Inflammatory macrophage (primary cell): ENCODE data around the gene RABL2B.
"Not testable (repeated sequence)": the region's sequence is repeated elsewhere in the genome, so short reads cannot be mapped to it uniquely, and the experiment has no call there.

Experiments used
- DNase-seq, 2 donors: peaks; one replicate each; pipeline ENCODE4 v3.0.0-alpha.2; 2020 to 2022
- total RNA-seq, 18 experiments: gene quantifications; one replicate each; lab custom pipeline; 2026; ENCODE audit warnings: mixed read lengths in 6 of 18, inconsistent platforms in 2 of 18; lab: John Stamatoyannopoulos, UW

The RABL2B gene
- 3.4 to 12.2 (median 5.5) reads per million in 18 experiments for total RNA-seq

DNA sequence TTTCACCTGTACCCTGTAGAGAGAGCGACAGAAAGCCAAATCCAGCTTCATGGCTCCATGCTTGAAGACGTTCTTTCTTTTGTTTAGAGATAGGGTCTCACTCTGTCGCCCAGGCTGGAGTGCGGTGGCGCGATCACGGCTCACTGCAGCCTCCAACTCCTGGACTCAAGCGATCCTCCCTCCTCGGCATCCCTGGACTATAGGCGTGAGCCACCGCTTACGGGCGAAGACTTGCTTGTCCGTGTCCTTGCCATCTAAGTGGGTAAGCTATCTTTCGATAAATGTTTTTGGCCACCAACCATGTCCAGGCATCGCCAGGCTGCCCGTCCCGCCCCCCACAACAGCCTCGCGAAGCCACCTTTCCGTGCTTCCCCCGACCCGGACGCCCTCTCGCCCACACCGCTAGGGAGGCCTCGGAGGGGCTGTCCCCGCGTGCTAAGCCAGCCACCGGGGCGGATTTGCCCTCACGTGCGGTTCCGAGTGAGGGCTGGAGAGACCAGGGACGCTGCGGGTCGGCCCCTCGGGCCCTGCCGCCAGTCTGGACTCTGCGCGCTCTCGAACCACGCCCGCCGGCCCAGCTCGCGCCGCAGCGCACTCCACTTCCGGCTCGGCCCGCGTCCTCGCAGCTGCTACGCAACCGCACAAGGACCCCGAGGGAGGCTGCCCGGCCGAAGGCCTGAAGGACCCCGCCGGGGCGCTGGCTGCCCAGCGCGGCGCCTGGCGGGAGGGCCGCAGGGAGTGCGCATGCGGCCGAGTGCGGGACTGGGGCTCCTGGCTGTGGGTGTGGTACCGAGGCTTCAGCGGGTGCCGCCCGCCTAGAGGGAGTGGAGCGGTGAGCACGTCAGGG lies at the start of gene RABL2B:
Gene RABL2B (minus strand): TSS at position 604 of the 847 bp plus-strand sequence. CDS start 1,342 bp downstream, outside the sequence.
- peak; percentile 91 for DNase-seq

DNA sequence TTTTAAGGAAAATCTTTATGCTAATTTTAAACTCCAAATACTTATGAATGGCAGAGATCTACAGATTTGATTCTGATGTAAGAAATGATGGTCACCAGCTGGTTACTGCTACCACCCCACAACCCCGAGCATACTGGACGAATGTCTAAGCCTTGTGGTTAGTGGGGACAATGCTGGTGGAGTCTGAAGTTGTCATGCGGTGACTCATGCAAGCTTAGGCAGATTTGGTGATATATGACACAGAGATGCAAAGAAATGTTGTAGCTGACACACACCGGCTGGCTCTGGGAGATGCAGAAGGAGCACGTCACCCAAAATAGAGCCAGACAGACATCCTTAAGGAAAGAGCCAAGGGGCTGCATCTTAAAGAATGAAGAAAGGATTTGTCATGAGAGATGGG lies 3.5 kb upstream of the RABL2B start:
- DNase-seq, result not testable (repeated sequence)

DNA sequence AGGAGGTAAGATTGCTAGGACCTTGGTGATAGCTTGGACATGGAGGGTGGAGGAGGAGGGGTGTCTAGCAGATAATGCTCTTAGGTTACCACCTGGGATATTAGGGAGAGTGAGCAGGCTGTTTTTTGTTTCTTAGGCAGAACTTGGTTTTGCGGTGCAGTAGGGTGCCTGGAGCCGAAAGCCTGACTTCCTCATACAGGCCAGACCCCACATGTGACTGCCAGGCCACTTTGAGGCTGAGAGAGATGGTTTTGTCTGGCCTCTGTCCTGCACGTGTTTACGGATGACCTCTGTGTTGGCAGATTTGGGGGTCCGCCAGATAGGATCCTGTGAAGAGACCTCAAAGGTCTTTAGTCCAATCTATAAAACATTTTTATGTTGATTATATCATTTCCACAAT lies 1.9 kb upstream of the RABL2B start:
- DNase-seq, result peak; percentile 4 to 19

DNA sequence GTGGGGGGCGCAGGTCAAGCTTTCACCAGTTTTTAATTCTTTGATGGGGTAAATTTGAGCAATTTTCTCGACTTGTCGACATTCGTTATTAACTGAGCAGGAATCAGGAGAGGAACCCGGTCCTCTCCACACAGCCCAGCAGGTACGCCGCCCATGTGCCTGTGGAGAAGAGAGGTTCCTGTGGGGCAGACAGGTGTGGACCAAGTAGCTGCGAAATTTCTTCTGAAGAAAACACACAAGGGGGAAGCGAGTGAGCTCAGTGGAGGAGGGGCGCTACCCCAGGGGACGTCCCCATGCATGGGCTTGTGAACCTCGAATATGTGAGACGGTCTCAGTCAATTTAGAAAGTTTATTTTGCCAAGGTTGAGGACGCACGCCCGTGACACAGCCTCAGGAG lies 442 bp upstream of the RABL2B start:
- not testable (repeated sequence) for DNase-seq

DNA sequence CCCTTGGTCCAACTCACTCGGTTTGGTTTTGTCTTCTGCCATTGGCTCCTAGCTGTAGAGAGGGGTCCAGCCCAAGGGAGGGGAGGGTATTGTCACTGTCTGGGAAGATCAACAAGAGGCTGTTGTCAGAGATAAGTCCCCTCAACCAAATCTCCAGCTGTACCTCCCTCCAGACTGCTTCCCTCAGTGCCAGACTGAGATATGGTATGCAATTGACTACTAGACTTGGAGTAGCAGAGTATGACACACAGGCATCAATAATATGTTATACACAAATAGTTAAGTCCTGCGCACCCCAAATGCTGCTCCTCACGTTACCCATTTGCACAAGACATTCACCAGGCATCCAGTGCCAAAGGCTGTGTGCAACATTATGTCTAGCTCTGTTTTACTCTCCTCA lies 1.2 kb downstream of the RABL2B start:
- DNase-seq, result not testable (repeated sequence)

DNA sequence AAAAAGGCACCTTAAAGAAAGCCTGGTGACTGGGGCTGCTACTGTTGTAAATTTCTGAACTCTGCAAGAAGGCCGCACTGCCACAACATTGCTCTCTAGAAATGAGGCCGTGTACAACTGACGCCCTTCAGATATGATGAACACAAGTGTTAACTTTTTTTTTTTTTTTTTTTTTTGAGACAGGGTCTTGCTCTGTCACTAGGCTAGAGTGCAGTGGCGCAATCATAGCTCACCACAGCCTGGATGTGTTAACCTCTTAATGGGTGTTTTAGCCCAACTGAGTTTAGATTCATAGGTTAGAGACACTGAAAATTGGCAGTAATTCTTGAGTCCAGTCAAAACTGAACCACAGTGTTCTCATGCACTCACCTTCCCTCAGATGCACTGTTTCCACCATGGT lies 3.2 kb downstream of the RABL2B start:
- not testable (repeated sequence) for DNase-seq

DNA sequence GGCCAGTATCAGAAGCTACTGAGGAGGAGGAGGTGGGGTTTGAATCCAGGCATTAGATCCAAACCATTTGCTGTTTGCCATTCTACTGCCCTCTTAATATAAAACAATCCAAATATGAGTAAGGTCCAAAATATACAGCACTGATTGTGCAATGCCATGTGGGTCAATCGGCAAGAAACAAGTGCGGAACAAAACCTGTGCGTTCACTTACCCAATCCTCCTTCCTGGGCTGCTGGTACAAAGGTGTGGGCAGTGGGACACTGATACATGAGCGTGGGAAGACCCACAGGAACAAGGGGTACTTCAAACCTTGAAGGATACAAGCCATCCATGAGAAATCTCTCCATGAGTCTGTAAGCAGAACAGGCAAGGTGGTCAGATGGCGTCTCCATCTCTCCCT lies 5.8 kb downstream of the RABL2B start:
- DNase-seq, result not testable (repeated sequence)

DNA sequence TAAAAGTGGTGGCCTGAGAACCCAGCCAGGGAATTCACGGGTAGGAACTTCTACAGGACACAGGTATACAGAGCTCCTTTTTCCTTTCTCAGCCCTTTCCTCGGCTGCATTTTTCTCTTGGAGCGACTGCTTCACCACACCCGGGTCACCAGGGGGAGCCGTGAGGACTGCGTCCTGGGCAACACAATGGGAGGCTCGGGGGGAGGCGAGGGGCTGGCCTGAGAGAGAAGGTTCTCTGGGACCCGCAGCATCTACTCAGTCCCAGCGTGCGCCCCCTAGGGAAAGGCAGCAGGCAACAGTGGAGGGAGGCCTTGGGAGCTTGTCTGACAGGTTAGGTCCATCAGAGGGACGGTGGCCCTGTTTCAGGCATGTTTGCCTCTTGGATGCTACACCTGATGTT lies 8.3 kb downstream of the RABL2B start:
- peak; percentile 1 to 3 for DNase-seq

DNA sequence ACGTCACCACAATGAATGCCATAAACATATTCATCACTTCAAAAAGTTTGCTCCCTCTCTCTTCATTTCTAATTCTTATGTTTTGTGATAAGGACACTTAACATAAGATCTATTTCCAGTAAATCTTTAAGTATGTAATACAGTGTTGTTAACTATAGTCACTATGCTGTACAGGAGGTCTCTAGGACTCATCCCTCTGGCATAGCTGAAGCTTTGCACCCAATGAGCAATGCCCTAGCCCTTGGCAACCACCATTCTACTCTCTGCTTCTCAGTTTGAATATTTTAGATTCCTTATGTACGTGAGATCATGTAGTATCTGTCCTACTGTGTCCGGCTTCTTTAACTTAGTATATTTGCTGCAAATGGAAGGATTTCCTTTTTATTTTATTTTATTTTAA lies 19.1 kb downstream of the RABL2B start:
- not testable (repeated sequence) for DNase-seq

DNA sequence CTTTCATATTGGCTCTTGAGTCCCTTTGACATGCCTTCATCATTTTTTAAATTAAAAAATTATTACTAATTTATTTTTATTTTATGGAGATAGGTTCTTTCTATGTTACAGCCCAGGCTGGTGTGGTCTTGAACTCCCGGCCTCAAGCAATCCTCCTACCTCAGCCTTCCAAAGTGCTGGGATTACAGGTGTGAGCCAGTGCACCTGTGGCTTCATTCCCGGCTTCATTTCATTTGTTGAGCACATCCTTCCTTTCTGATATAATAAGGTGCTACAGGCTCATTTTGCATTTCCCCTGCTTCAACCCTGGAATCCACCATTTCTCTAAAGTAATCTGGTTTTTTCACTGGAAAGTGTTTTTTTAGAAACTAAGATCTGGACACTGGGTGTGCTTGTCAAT lies 21.6 kb downstream of the RABL2B start:
- not testable (repeated sequence) for DNase-seq

DNA sequence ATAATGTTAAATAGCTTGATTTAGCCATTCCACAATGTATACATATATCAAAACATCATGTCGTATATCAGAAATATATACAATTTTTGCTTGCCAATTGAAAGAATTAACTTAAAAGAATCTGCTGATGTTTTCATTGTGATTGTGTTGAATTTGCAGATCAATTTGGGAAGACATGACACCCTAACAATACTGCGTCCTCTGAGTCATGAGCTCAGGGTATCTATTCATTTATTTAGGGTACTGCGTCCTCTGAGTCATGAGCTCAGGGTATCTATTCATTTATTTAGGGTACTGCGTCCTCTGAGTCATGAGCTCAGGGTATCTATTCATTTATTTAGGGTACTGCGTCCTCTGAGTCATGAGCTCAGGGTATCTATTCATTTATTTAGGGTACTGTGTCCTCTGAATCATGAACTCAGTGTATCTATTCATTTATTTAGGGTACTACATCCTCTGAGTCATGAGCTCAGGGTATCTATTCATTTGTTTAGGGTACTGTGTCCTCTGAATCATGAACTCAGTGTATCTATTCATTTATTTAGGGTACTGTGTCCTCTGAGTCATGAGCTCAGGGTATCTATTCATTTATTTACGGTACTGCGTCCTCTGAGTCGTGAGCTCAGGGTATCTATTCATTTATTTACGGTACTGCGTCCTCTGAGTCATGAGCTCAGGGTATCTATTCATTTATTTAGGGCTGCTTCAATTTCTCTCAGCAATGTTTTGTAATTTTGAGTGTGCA lies 23.7 kb downstream of the RABL2B start:
- DNase-seq, result not testable (repeated sequence)

DNA sequence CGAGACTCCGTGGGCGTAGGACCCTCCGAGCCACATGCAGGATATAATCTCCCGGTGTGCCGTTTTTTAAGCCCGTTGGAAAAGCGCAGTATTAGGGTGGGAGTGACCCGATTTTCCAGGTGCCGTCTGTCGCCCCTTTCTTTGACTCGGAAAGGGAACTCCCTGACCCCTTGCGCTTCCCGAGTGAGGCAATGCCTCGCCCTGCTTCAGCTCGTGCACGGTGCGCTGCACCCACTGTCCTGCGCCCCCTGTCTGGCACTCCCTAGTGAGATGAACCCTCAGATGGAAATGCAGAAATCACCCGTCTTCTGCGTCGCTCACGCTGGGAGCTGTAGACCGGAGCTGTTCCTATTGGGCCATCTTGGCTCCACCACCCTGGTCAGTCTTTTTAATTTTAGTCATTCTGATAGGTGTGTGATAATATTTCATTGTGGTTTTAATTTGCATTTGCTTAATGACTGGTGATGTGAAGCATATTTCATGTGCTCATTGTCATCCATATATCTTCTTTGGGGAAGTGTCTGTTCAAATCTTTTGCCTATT lies 26.4 kb downstream of the RABL2B start:
- peak; percentile 1 to 11 for DNase-seq

DNA sequence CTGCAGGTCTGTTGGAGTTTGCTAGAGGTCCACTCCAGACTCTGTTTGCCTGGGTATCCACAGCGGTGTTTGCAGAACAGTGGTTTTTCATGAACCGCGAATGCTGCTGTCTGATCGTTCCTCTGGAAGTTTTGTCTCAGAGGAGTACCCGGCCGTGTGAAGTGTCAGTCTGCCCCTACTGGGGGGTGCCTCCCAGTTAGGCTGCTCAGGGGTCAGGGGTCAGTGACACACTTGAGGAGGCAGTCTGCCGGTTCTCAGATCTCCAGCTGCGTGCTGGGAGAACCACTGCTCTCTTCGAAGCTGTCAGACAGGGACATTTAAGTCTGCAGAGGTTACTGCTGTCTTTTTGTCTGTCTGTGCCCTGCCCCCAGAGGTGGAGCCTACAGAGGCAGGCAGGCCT lies 27.0 kb downstream of the RABL2B start:
- DNase-seq, result not testable (repeated sequence)

DNA sequence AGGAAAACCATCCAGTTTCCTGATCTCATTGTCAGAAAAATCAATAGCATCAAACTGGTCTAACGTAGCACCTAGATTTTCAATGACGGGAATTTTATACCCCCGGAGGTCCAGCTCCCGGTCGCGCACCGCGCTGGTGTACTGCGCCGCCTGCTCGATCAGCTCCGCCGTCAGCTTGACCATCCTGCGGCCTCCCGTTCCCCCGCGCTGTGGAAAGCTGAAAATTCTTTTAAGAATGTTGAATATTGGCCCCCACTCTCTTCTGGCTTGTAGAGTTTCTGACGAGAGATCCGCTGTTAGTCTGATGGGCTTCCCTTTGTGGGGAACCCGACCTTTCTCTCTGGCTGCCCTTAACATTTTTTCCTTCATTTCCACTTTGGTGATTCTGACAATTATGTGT lies 28.2 kb downstream of the RABL2B start:
- DNase-seq, result not testable (repeated sequence)

DNA sequence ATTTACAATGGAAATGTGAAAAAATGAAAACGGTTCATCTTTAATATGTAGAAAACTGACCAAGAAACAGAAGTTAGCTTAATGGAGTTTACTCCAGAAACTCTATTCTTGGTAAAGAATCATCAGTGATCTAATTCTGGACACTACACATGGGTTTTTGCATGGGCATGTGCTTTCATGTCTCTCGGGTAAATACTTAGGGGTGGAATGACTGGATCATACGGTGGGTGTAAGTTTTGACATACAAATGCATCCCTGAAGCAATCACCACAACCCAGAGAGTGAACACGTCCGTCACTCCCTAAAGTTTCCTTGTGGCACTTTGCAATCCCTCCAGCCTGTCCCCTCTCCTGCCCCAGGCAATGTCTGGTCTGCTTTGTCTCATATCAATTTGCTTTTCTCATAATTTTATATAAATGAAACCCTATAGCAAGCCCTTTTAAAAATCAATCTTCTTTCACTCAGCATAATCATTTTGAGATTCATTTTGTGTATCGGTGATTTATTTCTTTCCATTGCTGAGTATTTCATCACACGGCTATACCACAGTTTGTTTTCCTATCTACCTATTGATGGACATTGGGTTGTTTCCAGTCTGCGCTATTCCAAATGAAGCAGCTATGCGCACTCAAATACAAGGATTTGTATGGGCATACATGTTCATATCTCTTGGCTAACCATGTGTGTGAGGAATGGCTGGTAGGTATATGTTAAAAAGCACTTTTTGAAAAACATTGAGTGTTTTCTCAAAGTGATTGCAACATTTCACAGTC lies 33.9 kb downstream of the RABL2B start:
- not testable (repeated sequence) for DNase-seq

DNA sequence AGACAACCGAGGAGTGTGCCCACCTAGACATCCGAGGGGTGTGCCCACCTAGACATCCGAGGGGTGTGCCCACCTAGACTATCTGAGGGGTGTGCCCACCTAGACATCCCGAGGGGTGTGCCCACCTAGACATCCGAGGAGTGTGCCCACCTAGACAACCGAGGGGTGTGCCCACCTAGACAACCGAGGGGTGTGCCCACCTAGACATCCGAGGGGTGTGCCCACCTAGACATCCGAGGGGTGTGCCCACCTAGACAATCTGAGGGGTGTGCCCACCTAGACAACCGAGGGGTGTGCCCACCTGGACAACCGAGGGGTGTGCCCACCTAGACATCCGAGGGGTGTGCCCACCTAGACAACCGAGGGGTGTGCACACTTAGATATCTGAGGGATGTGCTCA lies 34.8 kb downstream of the RABL2B start:
- DNase-seq, result not testable (repeated sequence)

DNA sequence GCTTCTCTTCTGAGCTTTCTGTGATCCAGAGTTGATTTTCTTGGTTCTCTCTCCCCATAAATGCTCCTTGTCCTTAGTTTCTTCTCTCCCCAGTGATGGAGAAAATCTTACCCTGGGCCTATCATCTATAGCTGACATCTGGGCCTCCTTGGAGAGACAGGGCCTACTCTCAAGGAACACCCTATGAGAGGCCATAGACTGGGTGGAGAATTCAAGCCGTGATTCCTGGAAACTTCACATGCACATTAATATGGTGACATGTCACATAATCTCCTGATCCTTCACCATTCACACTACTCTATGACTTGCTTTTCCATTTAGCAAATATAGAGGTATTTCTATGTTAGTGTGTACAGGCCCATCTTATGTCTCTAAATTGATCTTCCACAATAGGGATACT lies 35.9 kb downstream of the RABL2B start:
- not testable (repeated sequence) for DNase-seq

DNA sequence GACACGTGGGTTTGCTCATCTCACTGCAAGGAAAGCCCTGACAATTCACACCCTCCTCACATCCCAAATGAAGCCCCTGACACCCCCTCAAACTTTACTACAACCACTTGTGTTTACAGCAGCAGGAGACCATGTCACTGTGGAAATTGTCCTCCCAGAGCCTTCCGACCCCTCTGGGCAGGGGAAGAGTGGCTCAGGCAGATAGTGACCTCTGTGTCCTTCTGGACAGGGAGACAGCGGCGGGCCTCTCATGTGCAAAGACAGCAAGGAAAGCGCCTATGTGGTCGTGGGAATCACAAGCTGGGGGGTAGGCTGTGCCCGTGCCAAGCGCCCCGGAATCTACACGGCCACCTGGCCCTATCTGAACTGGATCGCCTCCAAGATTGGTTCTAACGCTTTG lies 39.0 kb downstream of the RABL2B start:
- DNase-seq, result not testable (repeated sequence)

DNA sequence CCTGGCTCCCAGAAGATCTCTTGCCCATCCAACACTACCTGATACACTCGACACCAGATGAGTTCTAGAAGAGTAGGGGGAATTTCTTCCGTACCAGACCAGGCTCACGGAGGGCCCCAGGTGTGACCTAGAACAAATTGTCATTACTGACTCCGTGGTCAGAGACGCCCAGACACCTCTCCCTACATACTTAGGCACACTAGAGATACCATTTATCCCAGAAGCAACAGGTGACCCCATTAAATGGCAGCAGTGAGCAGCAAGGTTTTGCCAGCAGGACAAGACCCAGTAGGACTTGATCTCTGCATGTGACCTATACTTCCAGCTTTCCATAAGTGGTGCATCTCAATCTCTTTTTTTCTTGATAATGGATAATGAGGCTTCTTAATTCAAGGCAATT lies 42.7 kb downstream of the RABL2B start:
- not testable (repeated sequence) for DNase-seq

DNA sequence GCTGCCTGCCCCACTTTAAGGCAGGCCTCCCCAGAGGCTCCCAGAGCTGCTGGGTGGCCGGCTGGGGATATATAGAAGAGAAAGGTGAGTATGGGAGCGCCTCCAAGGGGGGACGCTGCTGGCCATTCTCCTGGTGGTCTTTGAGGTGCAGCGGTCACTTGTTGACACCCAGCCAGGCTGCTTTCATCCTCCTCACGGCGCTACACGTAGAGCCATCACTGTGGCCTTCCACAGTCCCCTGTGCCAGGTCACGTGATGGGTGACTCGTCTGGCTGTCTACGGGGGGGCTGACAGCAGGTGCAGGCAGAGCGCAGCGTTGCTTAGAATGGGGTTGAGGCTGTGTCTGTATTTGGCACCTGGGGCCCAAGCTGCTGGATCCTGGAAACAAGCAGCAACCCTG lies 43.5 kb downstream of the RABL2B start:
- DNase-seq, result no peak

DNA sequence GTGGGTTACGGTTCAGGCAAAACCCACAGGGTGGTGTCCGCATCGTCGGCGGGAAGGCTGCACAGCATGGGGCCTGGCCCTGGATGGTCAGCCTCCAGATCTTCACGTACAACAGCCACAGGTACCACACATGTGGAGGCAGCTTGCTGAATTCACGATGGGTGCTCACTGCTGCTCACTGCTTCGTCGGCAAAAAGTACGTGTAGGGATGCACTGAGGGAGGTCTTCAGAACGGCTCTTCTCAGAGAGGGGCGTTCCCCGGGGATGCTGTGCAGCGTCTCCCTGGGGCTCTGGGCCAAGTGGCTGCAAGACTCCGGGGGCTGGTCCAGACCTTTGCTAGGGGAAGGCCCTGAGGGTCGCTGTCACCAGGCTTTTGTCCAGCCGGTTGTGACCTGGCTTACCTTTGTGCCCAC lies 44.2 kb downstream of the RABL2B start:
- DNase-seq, result no peak

DNA sequence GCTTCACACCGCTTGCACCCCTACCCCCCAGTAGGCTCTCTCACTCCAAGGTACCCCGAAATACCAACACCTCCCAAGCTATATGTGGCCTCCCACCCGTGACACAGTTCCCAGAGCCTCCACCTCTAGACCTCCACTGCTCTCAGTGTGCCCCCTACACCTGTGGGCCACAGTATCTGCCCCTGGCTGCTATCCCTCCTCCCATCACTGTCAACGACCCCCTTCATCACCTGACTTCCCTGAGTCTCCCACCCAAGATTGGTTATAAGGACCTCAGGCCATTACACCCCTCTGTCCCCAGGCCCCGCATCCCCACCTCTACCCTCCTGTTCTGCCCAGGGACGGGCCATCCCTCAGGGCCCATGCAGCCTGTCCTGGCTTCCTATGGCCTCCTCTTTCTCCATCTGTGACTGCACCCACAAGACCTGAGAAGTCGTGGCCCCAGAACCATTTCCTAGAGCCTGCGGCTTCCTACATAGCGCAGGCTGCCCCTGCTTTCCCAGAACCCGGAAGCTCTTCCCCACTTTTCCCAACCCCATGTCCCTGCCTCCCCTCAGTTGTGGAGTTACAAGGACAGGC lies 44.7 kb downstream of the RABL2B start:
- no peak for DNase-seq
